Umbilical cord (tissue), 2 donors: Measurements from ENCODE around the gene ZNF341. TPM values are rescaled to one million over a fixed set of nuclear protein-coding genes. Genes with fewer than 3 reads are reported as not detected.

ENCODE experiments used
- DNase-seq: peaks from one replicate; pipeline ENCODE4 v3.0.0-alpha.2; 2015; ENCODE audit warnings: low spot score
- total RNA-seq: library from RNA; depleted of rRNA; stranded (reverse); fragments of >200 nt; gene quantifications from one replicate; pipeline ENCODE4 v1.2.3, GENCODE V29; 2014; ENCODE audit warnings: low replicate concordance; ENCODE audit not compliant: insufficient read depth

Gene ZNF341
- total RNA-seq, 1 donor from 2014 or later = 0.72 TPM

GRCh38 chr20:33841436-33841799 is 109.6 kb downstream of the ZNF341 start:
- no peak for DNase-seq

Other genes starting within 250 kb of the ZNF341 start
- gene CBFA2T2, start 241.9 kb upstream of the ZNF341 start, total RNA-seq = 8.2 TPM
- gene C20orf144, start 69.7 kb upstream of the ZNF341 start, total RNA-seq = not detected
- not detected for gene ACTL10, start 65.1 kb upstream of the ZNF341 start, total RNA-seq
- 15.6 TPM for gene NECAB3, start 57.6 kb upstream of the ZNF341 start, total RNA-seq
- 8.7 TPM for gene E2F1, start 45.6 kb upstream of the ZNF341 start, total RNA-seq
- gene PXMP4, start 11.7 kb upstream of the ZNF341 start, total RNA-seq = 11.3 TPM
- 24.6 TPM for gene CHMP4B, start 79.4 kb downstream of the ZNF341 start, total RNA-seq